ENCODE results near the gene CAPZA1.

The CAPZA1 gene

GRCh38 chr1:112706505-112707220 lies 87.0 kb downstream of the CAPZA1 start, which contains the start of gene RHOC:
TSS of gene RHOC (minus strand) at chr1:112707127. CDS start at chr1:112703799, 3,328 bp downstream.
- peak; percentile 89 for DNase-seq (ENCODE audit: insufficient read length, low spot score)
- no peak for FAIRE-seq
- TF ChIP-seq CTCF (IDR thresholded peaks at IDR 0.05; ENCODE audit: insufficient read depth, missing control alignments) = no peak

GRCh38 chr1:112707221-112708001 lies 87.8 kb downstream of the CAPZA1 start:
- TF ChIP-seq CTCF (IDR thresholded peaks at IDR 0.05; ENCODE audit: insufficient read depth, missing control alignments) = peak; percentile 73

GRCh38 chr1:112708002-112708448 lies 88.4 kb downstream of the CAPZA1 start:
- no peak for DNase-seq (ENCODE audit: insufficient read length, low spot score)
- TF ChIP-seq CTCF (IDR thresholded peaks at IDR 0.05; ENCODE audit: insufficient read depth, missing control alignments) = no peak
- FAIRE-seq = no peak

More at GRCh38 chr1:112707221-112708001, 87.8 kb downstream of the CAPZA1 start:
- FAIRE-seq (no peak), DNase-seq (ENCODE audit: insufficient read length, low spot score) (peak; percentile 96)

GRCh38 chr1:112708489-112708888 lies 88.9 kb downstream of the CAPZA1 start:
- no peak for TF ChIP-seq CTCF (IDR thresholded peaks at IDR 0.05; ENCODE audit: insufficient read depth, missing control alignments)
- DNase-seq (ENCODE audit: insufficient read length, low spot score) (no peak), FAIRE-seq (no peak)

- DNase-seq (ENCODE audit: insufficient read length, low spot score) (no peak), FAIRE-seq (no peak)
- TF ChIP-seq CTCF (IDR thresholded peaks at IDR 0.05; ENCODE audit: insufficient read depth, missing control alignments) = no peak
Measured at GRCh38 chr1:112710159-112710558, 90.5 kb downstream of the CAPZA1 start.

- no peak for TF ChIP-seq CTCF (IDR thresholded peaks at IDR 0.05; ENCODE audit: insufficient read depth, missing control alignments)
- DNase-seq (ENCODE audit: insufficient read length, low spot score) = no peak
- no peak for FAIRE-seq
Measured at GRCh38 chr1:112710586-112710985, 91.0 kb downstream of the CAPZA1 start.
